SK-N-SH (cell line): ENCODE results near the gene SSTR1. TPM values are rescaled to one million over a fixed set of nuclear protein-coding genes. Genes with fewer than 3 reads are reported as not detected.

Source experiments
- CTCF ChIA-PET: fragments of 300-600, 350-600 bp; formaldehyde crosslinking; extraction: SDS; loops from one replicate; lab custom pipeline; 2021; lab: Yijun Ruan, JAX
- POLR2A ChIA-PET: fragments of 350-600 bp; sonication (Branson Sonifier 250); formaldehyde crosslinking; extraction: SDS; loops from one replicate; lab custom pipeline; 2020; ENCODE audit warnings: antibody characterized with exemption, inconsistent platforms; lab: Yijun Ruan, JAX
- DNase-seq: peaks from one replicate; pipeline ENCODE4 v3.0.0; 2012
- H2AFZ ChIP-seq: fragments of 200-600 bp; sonication (generic); 2 replicates; pipeline ENCODE4 v1.8.1; 2016; ENCODE audit warnings: antibody characterized with exemption, mild to moderate bottlenecking, low read depth
- H3F3A ChIP-seq: fragments of 200-600 bp; sonication (generic); replicated peaks from 2 replicates; pipeline ENCODE3; 2016; ENCODE audit warnings: antibody characterized with exemption, mild to moderate bottlenecking; ENCODE audit not compliant: insufficient read depth
- H3K27ac ChIP-seq, 2 experiments: fragments of 200-500 bp in 1 of 2; fragments of 200-600 bp in 1 of 2; sonication (Bioruptor generic) in 1 of 2; sonication (generic), shearing (Covaris generic) in 1 of 2; 2 replicates each; pipeline versions ENCODE4 v1.5.1 to v1.6.1; 2014 to 2016; ENCODE audit warnings: low read depth in 2 of 2, inconsistent platforms in 1 of 2, low read length in 1 of 2, mild to moderate bottlenecking in 1 of 2, mixed read lengths in 1 of 2
- H3K27me3 ChIP-seq: fragments of 200-600 bp; sonication (generic), shearing (Covaris generic); 2 replicates; pipeline ENCODE4 v1.6.1; 2016; ENCODE audit warnings: mixed run types; ENCODE audit not compliant: insufficient read depth
- H3K36me3 ChIP-seq, 2 experiments: fragments of 200-500 bp in 1 of 2; fragments of 200-600 bp in 1 of 2; sonication (Bioruptor generic) in 1 of 2; sonication (generic) in 1 of 2; replicated peaks in 1 of 2; 2 replicates each; pipeline versions ENCODE3 to v1.5.1; 2014 to 2016; ENCODE audit warnings: low read length in 1 of 2, mild to moderate bottlenecking in 1 of 2; ENCODE audit not compliant: insufficient read depth in 2 of 2, control insufficient read depth in 1 of 2
- H3K4me1 ChIP-seq, 2 experiments: fragments of 200-500 bp in 1 of 2; fragments of 200-600 bp in 1 of 2; sonication (Bioruptor generic) in 1 of 2; sonication (generic), shearing (Covaris generic) in 1 of 2; 2 replicates each; pipeline versions ENCODE4 v1.5.1 to v1.6.1; 2014 to 2016; ENCODE audit warnings: low read depth in 1 of 2, low read length in 1 of 2, mixed run types in 1 of 2; ENCODE audit not compliant: insufficient read depth in 2 of 2, control insufficient read depth in 1 of 2
- H3K4me2 ChIP-seq: fragments of 200-600 bp; sonication (generic), shearing (Covaris generic); 2 replicates; pipeline ENCODE4 v1.6.1; 2017; ENCODE audit warnings: mixed run types
- H3K4me3 ChIP-seq, 2 experiments: fragments of 200-500 bp in 1 of 2; fragments of 200-600 bp in 1 of 2; sonication (Bioruptor generic) in 1 of 2; sonication (generic), shearing (Covaris generic) in 1 of 2; 2 replicates each; pipeline versions ENCODE4 v1.5.1 to v1.8.1; 2014 to 2016; ENCODE audit warnings: low read depth in 2 of 2, inconsistent platforms in 1 of 2, low read length in 1 of 2, mild to moderate bottlenecking in 1 of 2, mixed read lengths in 1 of 2, moderate library complexity in 1 of 2
- H3K79me2 ChIP-seq: fragments of 200-600 bp; sonication (generic); 2 replicates; pipeline ENCODE4 v1.8.1; 2017; ENCODE audit warnings: mild to moderate bottlenecking; ENCODE audit not compliant: insufficient read depth
- H3K9ac ChIP-seq: fragments of 200-600 bp; sonication (generic); 2 replicates; pipeline ENCODE4 v1.6.1; 2017; ENCODE audit warnings: mixed run types
- H3K9me2 ChIP-seq: fragments of 200-600 bp; sonication (generic); 2 replicates; pipeline ENCODE4 v1.6.1; 2017; ENCODE audit warnings: mixed run types
- H3K9me3 ChIP-seq: fragments of 200-600 bp; sonication (generic); 2 replicates; pipeline ENCODE4 v1.6.1; 2017; ENCODE audit warnings: mixed run types, mild to moderate bottlenecking, moderate library complexity
- H4K20me1 ChIP-seq: fragments of 200-600 bp; sonication (generic); 2 replicates; pipeline ENCODE4 v1.6.1; 2017; ENCODE audit warnings: mild to moderate bottlenecking, mixed run types; ENCODE audit not compliant: insufficient read depth
- ELF1 ChIP-seq: IDR thresholded peaks from 2 replicates; pipeline ENCODE4 v1.4.0; 2012
- FOXJ3 ChIP-seq: sonication (generic); formaldehyde crosslinking; IDR thresholded peaks from 2 replicates; pipeline ENCODE4 v1.5.1; 2020; ENCODE audit warnings: mild to moderate bottlenecking, missing genetic modification reagents
- FOXM1 ChIP-seq: IDR thresholded peaks from 2 replicates; pipeline ENCODE4 v1.4.0; 2012; ENCODE audit warnings: low read depth, mild to moderate bottlenecking
- JUND ChIP-seq: IDR thresholded peaks from 2 replicates; pipeline ENCODE4 v1.4.0; 2012
- MAX ChIP-seq: IDR thresholded peaks from 2 replicates; pipeline ENCODE4 v1.4.0; 2012; ENCODE audit warnings: low read depth
- MXI1 ChIP-seq: IDR thresholded peaks from 2 replicates; pipeline ENCODE4 v1.6.1; 2012; ENCODE audit warnings: mild to moderate bottlenecking, low read depth, low read length, improper control_type of control experiment
- NFIC ChIP-seq: IDR thresholded peaks from 2 replicates; pipeline ENCODE4 v1.4.0; 2012; ENCODE audit warnings: borderline replicate concordance
- RCOR1 ChIP-seq: fragments of 150-350 bp; IDR thresholded peaks from 2 replicates; pipeline ENCODE4 v1.6.1; 2017; ENCODE audit warnings: antibody characterized with exemption, low read length
- SIN3A ChIP-seq: IDR thresholded peaks from 2 replicates; pipeline ENCODE4 v1.6.1; 2012; ENCODE audit warnings: low read depth, mild to moderate bottlenecking, low read length, moderate library complexity, borderline replicate concordance
- TAF1 ChIP-seq: IDR thresholded peaks from 2 replicates; pipeline ENCODE4 v1.6.1; 2012; ENCODE audit warnings: low read depth, mild to moderate bottlenecking, low read length, moderate library complexity, borderline replicate concordance
- TEAD4 ChIP-seq: IDR thresholded peaks from 2 replicates; pipeline ENCODE4 v1.4.0; 2012; ENCODE audit warnings: mild to moderate bottlenecking, borderline replicate concordance; ENCODE audit not compliant: insufficient read depth
- WGBS: methylation state at CpG from one replicate; pipeline ENCODE4 v1.1.6; 2017; ENCODE audit warnings: low lambda C conversion rate; 5-methylcytosine and 5-hydroxymethylcytosine counted together
- polyA plus RNA-seq, 3 experiments: library from polyadenylated mRNA; depleted of rRNA; stranded (reverse); fragments of >200 nt; gene quantifications; 2 replicates each; pipeline ENCODE4 v1.2.3, GENCODE V29; 2012
- TF ChIP-seq, protein P1 (sequence below): IDR thresholded peaks from 2 replicates; pipeline ENCODE4 v1.4.0; 2012; ENCODE audit warnings: low read depth, borderline replicate concordance
- TF ChIP-seq, protein P2 (sequence below): IDR thresholded peaks from 2 replicates; pipeline ENCODE4 v1.6.1; 2012; ENCODE audit warnings: mild to moderate bottlenecking, low read depth, low read length, moderate library complexity

Gene SSTR1
- polyA plus RNA-seq, 1 of the 3 experiments (the other 2 are of a cell fraction), result 0.08 TPM

DNA sequence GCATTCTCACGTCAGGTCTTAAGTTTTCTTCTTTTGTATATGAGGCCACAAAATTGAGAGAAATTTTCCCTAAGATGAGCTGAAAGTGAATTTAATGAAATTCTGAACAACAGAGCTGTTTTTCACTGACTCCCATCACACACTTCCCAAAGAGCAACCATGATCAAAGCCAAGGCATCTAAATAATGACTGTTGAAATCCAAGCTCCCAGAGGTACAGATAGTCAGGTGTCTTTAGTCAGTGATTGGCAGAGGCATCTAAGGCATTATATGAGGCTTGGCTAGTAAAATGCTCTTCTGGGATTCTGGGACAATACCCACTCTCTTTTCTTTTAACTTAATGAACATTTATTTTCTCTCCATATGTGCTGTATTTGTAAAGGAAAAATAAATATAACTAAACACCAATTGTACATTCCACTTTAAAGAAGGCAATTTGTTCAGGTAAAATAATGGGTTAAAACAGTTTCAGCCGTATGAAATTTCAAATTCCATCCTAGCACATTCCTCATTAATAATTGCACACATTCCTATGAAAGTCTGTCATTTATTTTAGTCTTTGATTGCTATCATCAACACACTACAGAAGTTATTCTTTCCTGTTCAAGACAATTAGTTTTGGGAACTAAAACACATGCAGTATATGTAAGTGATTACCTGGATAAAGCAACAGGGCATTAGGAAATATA is 871 bp upstream of the SSTR1 start (continued):
- TF ChIP-seq MAX, result no peak
- TF ChIP-seq, all 33 proteins: peak for 0

GRCh38 chr14:38207377-38207735 is 348 bp upstream of the SSTR1 start:
- Histone ChIP-seq H4K20me1 (no peaks in the 10 kb centered on the region), H2AFZ (no peak overlapping the region), H3K4me1 (no peaks in the 10 kb centered on the region), H3K4me3 (no peak overlapping the region), H3K4me2 (no peak overlapping the region; the same call in 1 of the 2 replicates), H3K9me3 (no peaks in the 10 kb centered on the region), H3K27me3 (peaks cover 17% of the 10 kb centered on the region; the same call in 1 of the 2 replicates), H3K9ac (no peak overlapping the region), H3K9me2 (no peaks in the 10 kb centered on the region), H3K79me2 (no peaks in the 10 kb centered on the region), H3F3A (peaks cover 2% of the 10 kb centered on the region), H3K27ac (no peak overlapping the region), H3K36me3 (no peaks in the 10 kb centered on the region)
- no peak for DNase-seq
- POLR2A ChIA-PET, result no interaction called here
- WGBS, result 5% methylated on average over 5 of the region's 5 CpGs
- CTCF ChIA-PET, result no interaction called here
- TF ChIP-seq, protein P1, sequence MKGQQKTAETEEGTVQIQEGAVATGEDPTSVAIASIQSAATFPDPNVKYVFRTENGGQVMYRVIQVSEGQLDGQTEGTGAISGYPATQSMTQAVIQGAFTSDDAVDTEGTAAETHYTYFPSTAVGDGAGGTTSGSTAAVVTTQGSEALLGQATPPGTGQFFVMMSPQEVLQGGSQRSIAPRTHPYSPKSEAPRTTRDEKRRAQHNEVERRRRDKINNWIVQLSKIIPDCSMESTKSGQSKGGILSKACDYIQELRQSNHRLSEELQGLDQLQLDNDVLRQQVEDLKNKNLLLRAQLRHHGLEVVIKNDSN, result no peak
- TF ChIP-seq MAX (no peak), FOXJ3 (CRISPR knock-in tag) (no peak), TAF1 (no peak), MXI1 (no peak), NFIC (no peak), FOXM1 (no peak), JUND (no peak), TEAD4 (no peak), ELF1 (no peak), RCOR1 (no peak), SIN3A (no peak)
- TF ChIP-seq, protein P2, sequence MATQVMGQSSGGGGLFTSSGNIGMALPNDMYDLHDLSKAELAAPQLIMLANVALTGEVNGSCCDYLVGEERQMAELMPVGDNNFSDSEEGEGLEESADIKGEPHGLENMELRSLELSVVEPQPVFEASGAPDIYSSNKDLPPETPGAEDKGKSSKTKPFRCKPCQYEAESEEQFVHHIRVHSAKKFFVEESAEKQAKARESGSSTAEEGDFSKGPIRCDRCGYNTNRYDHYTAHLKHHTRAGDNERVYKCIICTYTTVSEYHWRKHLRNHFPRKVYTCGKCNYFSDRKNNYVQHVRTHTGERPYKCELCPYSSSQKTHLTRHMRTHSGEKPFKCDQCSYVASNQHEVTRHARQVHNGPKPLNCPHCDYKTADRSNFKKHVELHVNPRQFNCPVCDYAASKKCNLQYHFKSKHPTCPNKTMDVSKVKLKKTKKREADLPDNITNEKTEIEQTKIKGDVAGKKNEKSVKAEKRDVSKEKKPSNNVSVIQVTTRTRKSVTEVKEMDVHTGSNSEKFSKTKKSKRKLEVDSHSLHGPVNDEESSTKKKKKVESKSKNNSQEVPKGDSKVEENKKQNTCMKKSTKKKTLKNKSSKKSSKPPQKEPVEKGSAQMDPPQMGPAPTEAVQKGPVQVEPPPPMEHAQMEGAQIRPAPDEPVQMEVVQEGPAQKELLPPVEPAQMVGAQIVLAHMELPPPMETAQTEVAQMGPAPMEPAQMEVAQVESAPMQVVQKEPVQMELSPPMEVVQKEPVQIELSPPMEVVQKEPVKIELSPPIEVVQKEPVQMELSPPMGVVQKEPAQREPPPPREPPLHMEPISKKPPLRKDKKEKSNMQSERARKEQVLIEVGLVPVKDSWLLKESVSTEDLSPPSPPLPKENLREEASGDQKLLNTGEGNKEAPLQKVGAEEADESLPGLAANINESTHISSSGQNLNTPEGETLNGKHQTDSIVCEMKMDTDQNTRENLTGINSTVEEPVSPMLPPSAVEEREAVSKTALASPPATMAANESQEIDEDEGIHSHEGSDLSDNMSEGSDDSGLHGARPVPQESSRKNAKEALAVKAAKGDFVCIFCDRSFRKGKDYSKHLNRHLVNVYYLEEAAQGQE, result no peak
